Measurements from ENCODE around the gene VAMP8. TPM values are rescaled to one million over a fixed set of nuclear protein-coding genes. Genes with fewer than 3 reads are reported as not detected.

Gene VAMP8
- total RNA-seq = 10 to 100 TPM in 2 of 8 experiments, 1 to 10 TPM in 4, under 1 TPM in 2; 0.50 to 14.7 (median 2.0) TPM

DNA sequence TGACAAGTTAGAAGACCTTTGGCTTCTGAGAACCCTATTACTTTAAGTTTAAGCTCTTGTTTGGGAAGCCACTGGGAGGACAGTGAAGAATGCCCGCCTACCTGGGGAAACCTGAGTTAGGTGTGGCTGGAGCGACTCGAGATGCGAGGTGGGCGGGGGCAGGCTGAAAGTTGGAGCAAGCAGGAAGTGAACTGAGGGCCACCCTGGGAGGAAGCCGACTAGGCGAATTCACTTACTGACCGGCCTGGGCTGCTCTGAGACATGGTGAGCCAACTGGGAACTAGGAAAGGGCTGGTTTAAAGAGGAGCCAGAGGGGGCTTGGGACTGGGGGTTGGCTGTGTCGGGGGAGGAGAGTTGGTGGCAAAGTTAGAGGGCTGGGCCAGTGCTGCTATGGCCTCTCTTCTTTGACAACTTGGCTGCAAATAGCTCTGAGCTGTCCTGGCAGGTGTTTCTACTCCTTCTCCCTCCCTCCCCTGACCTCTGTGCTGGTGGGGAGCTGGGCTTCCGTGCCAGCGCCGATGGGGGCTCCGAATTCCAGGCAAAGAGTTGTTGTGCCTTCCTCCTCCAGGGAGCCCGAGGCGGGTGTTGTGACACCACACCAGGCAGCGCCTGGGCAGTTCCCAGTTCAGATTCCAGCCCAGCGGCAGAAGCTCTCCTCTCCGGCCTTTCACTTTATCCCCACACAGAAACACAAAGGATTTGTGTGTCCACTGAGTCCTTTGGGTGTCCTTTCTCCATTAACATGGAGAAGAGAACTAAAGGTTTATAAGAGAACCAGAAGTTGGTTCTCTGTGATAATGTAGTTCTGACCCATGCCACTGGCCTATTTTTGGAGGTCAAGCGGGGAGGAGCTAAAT lies at the start of gene VAMP8:
Gene VAMP8 (plus strand): TSS at position 201 of the 857 bp plus-strand sequence. CDS start 61 bp downstream, at position 262.
- ATAC-seq (replicated peaks in 6 of 8) = peak in 3 of 8 experiments; percentile 21 to 61 (median 23)
- WGBS, 10 experiments = 85 to 100% (median 100%) methylated on average over 1 to 5 of the region's 19 CpGs; no CpG with 5 or more reads in 6 of the 10 experiments
- no peak within 1 kb of the TSS for H3K27ac ChIP-seq
- in situ Hi-C loops (cut with MboI; ENCODE audit: low pct_unique_long_range_greater_than_20kb in 2 of 9, low sequenced_read_pairs in 9 of 9, unreplicated experiment in 9 of 9) = no loop called here
- H3K4me1 ChIP-seq (replicated peaks in 1 of 2) = peaks cover 0 to 17% of the 10 kb centered on the region in 2 donors
- no peak within 1 kb of the TSS for H3K4me3 ChIP-seq

DNA sequence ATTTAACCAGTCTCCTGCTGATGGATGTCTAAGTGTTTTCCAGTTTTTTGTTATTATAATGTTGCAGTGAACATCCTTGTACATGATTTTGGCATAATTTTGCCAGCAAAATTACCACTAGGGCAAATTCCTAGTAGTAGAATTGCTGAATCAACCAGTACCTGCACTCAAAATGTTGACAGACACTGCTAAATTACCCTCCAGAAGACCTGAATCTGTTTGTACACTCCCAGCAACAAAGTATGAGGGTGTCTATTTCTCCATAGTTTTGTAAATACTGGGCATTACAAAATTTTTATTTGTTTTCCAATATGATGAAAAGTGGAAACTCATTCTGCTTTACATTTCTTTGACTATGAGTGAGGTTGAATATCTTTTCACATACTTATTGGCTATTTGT lies 49.6 kb upstream of the VAMP8 start:
- no peak for ATAC-seq (replicated peaks in 6 of 8)
- in situ Hi-C loops (cut with MboI; ENCODE audit: low pct_unique_long_range_greater_than_20kb in 2 of 9, low sequenced_read_pairs in 9 of 9, unreplicated experiment in 9 of 9) = loop anchor here in 2 of 9 experiments (25.0 kb wide), 1 partner anchor 90 kb away; no protein-coding TSS in a partner anchor
- Histone ChIP-seq H3K4me1 (replicated peaks in 1 of 2) (peaks cover 17 to 28% of the 10 kb centered on the region in 2 donors), H3K4me3 (no peak overlapping the region), H3K27ac (no peak overlapping the region)

DNA sequence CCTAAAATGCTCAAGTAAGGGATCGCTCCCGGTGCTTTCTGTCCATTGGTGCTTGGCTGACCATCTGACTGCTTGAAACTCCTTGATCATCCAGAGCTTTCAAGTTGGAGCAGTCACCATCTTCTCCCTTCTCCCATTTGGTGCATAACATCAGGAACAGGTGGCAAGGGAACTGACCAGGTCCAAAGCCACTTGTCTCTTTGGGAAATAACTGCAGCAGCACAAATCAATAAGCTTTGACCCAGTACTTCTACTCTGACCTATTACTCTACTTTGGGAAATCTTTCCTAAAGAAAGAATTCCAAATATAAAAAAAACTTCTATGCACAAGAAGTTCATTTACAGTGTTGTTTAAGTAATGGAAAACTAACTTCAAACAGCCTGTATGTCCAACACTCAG lies 49.0 kb upstream of the VAMP8 start:
- in situ Hi-C loops (cut with MboI; ENCODE audit: low pct_unique_long_range_greater_than_20kb in 2 of 9, low sequenced_read_pairs in 9 of 9, unreplicated experiment in 9 of 9) = loop anchor here in 2 of 9 experiments (25.0 kb wide), 1 partner anchor 91 kb away; no protein-coding TSS in a partner anchor
- WGBS, 10 experiments = 30 to 100% (median 80%) methylated on average over 1 to 2 of the region's 2 CpGs; no CpG with 5 or more reads in 1 of the 10 experiments
- Histone ChIP-seq H3K4me3 (no peak overlapping the region), H3K4me1 (replicated peaks in 1 of 2) (peaks cover 17 to 25% of the 10 kb centered on the region in 2 donors), H3K27ac (no peak overlapping the region)
- ATAC-seq (replicated peaks in 6 of 8) = no peak

DNA sequence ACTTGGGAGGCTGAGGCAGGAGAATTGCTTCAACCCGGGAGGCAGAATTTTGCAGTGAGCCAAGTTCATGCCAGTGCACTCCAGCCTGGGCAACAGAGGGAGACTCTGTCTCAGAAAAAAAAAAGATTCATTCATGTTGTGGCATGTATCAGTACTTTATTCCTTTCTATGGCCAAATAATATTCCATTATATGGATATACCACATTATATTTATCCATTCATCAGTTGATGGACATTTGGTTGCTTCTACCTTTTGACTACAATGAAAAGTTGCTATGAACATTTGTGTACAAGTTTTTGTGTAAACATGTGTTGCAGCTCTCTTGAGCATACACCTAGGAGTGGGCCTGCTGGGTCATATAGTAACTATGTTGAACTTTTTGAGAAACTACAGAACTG lies 47.6 kb upstream of the VAMP8 start:
- Histone ChIP-seq H3K4me3 (no peak overlapping the region), H3K4me1 (replicated peaks in 1 of 2) (peaks cover 3 to 11% of the 10 kb centered on the region in 2 donors), H3K27ac (no peak overlapping the region)
- in situ Hi-C loops (cut with MboI; ENCODE audit: low pct_unique_long_range_greater_than_20kb in 2 of 9, low sequenced_read_pairs in 9 of 9, unreplicated experiment in 9 of 9) = loop anchor here in 2 of 9 experiments (25.0 kb wide), 1 partner anchor 93 kb away; no protein-coding TSS in a partner anchor
- 75 to 100% (median 100%) methylated on average over 1 of the region's 1 CpG; no CpG with 5 or more reads in 3 of the 10 experiments for WGBS, 10 experiments
- ATAC-seq (replicated peaks in 6 of 8) = no peak

DNA sequence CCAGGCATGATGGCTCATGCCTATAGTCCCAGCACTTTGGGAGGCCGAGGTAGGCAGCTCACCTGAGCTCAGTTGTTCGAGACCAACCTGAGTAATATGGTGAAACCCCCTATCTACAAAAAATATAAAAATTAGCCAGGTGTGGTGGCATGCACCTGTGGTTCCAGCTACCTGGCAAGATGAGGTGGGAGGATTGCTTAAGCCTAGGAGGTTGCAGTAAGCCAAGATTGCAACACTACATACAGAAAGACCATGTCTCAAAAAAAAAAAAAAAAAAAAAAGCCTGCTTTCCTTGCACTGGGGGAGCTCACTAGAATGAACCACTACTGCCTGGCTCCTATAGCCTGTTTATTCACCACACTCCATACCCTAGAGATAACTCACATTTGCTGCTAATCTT lies 45.8 kb upstream of the VAMP8 start:
- in situ Hi-C loops (cut with MboI; ENCODE audit: low pct_unique_long_range_greater_than_20kb in 2 of 9, low sequenced_read_pairs in 9 of 9, unreplicated experiment in 9 of 9) = loop anchor here in 2 of 9 experiments (25.0 kb wide), 1 partner anchor 94 kb away; no protein-coding TSS in a partner anchor
- WGBS, 10 experiments = 0 to 78% (median 45%) methylated on average over 1 to 2 of the region's 2 CpGs; no CpG with 5 or more reads in 4 of the 10 experiments
- Histone ChIP-seq H3K4me3 (no peak overlapping the region), H3K27ac (no peak overlapping the region), H3K4me1 (replicated peaks in 1 of 2) (peaks cover 4 to 5% of the 10 kb centered on the region in 2 donors)
- ATAC-seq (replicated peaks in 6 of 8) = no peak

DNA sequence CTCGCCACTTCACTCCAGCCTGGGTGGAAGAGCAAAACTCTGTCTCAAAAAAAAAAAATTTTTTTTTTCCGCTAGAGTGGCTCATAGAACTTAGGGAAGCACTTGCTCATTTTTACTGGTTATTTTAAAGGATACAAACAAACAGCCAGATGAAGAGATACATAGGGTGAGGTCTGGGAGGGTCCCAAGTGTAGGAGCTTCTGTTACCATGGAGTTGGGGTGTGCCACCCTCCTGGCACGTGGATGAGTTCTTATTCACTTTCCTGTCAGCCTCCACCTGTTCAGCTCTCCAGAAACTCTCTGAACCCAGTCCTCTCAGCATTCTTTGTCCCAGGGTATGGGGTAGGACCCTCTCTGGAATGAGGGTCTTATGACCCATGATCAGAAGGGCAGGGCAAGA lies 43.3 kb upstream of the VAMP8 start:
- H3K4me1 ChIP-seq (replicated peaks in 1 of 2) = peaks cover 14 to 17% of the 10 kb centered on the region in 2 donors
- no peak overlapping the region for H3K27ac ChIP-seq
- in situ Hi-C loops (cut with MboI; ENCODE audit: low pct_unique_long_range_greater_than_20kb in 2 of 9, low sequenced_read_pairs in 9 of 9, unreplicated experiment in 9 of 9) = loop anchor here in 2 of 9 experiments (25.0 kb wide), 1 partner anchor 97 kb away; no protein-coding TSS in a partner anchor
- peak in 1 of 8 experiments; percentile 4 for ATAC-seq (replicated peaks in 6 of 8)
- H3K4me3 ChIP-seq = no peak overlapping the region
- WGBS, 10 experiments = 72 to 100% (median 89%) methylated on average over 1 to 3 of the region's 3 CpGs; no CpG with 5 or more reads in 5 of the 10 experiments

DNA sequence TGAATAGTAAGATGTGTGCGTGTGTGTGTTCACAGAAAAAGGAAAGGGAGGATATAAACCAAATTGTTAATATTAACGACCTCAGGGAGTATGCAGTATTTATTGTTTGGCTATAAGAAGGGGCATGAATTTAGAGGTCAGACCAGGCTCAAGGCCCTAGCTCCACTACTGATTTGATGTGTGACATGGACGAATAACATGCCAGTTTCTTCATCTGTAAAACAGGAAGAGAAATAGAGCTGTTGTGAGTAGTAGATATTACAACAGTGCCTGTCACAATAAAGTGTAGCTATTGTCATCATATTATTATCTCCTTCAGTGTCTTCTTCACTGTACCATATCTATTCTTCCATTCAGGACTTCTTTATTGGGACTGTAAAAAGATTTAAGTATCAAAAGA lies 42.5 kb upstream of the VAMP8 start:
- in situ Hi-C loops (cut with MboI; ENCODE audit: low pct_unique_long_range_greater_than_20kb in 2 of 9, low sequenced_read_pairs in 9 of 9, unreplicated experiment in 9 of 9) = loop anchor here in 2 of 9 experiments (25.0 kb wide), 1 partner anchor 98 kb away; no protein-coding TSS in a partner anchor
- no peak for ATAC-seq (replicated peaks in 6 of 8)
- H3K27ac ChIP-seq = no peak overlapping the region
- H3K4me1 ChIP-seq (replicated peaks in 1 of 2) = peaks cover 14 to 17% of the 10 kb centered on the region in 2 donors
- WGBS, 10 experiments = 73 to 100% (median 87%) methylated on average over 1 to 3 of the region's 3 CpGs; no CpG with 5 or more reads in 2 of the 10 experiments
- H3K4me3 ChIP-seq = no peak overlapping the region

DNA sequence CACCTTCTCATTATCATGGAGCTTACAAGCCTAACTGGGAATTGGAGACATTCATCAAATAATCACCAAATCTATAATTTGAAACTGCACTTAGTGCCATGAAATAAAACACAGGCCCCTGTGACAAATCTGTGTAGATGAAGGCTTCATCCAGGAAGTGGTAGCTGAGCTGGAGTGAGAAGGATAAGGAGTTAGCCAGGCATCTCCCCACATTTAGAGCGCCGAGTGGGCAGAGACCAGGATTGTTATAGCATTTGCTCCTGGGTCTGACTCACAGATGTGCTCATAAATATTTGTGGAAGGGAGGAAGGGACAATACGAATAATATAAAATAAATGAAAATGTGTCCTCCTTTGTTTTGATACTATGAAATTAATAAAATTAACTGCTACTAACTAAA lies 40.9 kb upstream of the VAMP8 start:
- ATAC-seq (replicated peaks in 6 of 8) = peak in 1 of 8 experiments; percentile 1
- 43 to 100% (median 70%) methylated on average over 1 to 3 of the region's 3 CpGs; no CpG with 5 or more reads in 1 of the 10 experiments for WGBS, 10 experiments
- in situ Hi-C loops (cut with MboI; ENCODE audit: low pct_unique_long_range_greater_than_20kb in 2 of 9, low sequenced_read_pairs in 9 of 9, unreplicated experiment in 9 of 9) = loop anchor here in 2 of 9 experiments (25.0 kb wide), 1 partner anchor 99 kb away; no protein-coding TSS in a partner anchor
- H3K27ac ChIP-seq = peak overlapping the region; percentile 28 to 100
- H3K4me3 ChIP-seq = peak overlapping the region in 1 of 5 donors; percentile 91
- peaks cover 20 to 24% of the 10 kb centered on the region in 2 donors for H3K4me1 ChIP-seq (replicated peaks in 1 of 2)

DNA sequence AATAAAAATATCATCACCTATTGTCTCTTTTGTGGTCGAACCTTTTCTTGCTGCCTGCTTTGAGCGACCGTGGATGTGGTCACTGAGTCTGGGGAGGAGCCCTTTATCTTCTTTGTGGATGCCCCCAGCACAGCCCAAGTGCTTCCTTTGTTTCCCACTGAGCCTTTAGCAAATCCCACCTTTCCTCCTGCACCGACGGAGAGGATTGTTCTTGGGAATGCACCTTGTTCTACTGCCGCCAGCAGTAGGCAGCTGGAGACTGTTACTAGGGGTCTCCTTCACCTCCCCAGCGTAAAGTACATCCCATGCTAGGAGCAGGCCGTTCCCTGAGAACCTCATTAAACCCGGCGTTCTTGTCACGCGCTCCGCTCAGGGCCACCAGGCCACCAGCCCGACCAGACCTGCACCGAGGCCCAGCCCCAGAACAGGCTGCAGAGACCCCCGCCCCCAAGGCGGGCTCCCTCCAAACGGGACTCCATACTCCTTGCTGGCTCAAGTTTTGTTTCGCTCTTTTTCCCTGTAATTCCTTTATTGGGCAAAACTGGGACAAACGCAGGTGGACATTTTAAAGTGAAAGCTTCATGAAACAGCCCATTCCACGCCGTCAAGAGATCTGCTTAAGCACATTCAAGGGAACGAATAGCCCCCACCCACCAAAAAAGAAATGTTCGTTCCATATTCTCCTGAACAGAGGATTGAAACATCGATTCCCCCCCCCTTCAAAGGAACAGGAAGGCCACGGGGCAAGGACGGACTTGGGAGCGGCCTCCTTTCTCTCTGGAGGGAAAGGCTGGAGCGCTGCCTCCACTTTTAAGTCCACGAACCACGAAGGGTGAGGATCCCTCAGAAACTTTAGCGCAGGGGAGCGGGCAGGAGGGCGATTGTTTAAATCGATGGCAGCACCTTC lies 39.5 kb upstream of the VAMP8 start:
- H3K4me3 ChIP-seq = peak overlapping the region; percentile 69 to 97 (median 86)
- in situ Hi-C loops (cut with MboI; ENCODE audit: low pct_unique_long_range_greater_than_20kb in 2 of 9, low sequenced_read_pairs in 9 of 9, unreplicated experiment in 9 of 9) = loop anchor here in 2 of 9 experiments (25.0 kb wide), 1 partner anchor 101 kb away; no protein-coding TSS in a partner anchor
- 0 to 7% (median 3%) methylated on average over 5 to 18 of the region's 35 CpGs; no CpG with 5 or more reads in 1 of the 10 experiments for WGBS, 10 experiments
- H3K27ac ChIP-seq = peak overlapping the region; percentile 100
- H3K4me1 ChIP-seq (replicated peaks in 1 of 2) = peaks cover 20 to 26% of the 10 kb centered on the region in 2 donors
- peak in 7 of 8 experiments; percentile 1 to 62 (median 46) for ATAC-seq (replicated peaks in 6 of 8)

DNA sequence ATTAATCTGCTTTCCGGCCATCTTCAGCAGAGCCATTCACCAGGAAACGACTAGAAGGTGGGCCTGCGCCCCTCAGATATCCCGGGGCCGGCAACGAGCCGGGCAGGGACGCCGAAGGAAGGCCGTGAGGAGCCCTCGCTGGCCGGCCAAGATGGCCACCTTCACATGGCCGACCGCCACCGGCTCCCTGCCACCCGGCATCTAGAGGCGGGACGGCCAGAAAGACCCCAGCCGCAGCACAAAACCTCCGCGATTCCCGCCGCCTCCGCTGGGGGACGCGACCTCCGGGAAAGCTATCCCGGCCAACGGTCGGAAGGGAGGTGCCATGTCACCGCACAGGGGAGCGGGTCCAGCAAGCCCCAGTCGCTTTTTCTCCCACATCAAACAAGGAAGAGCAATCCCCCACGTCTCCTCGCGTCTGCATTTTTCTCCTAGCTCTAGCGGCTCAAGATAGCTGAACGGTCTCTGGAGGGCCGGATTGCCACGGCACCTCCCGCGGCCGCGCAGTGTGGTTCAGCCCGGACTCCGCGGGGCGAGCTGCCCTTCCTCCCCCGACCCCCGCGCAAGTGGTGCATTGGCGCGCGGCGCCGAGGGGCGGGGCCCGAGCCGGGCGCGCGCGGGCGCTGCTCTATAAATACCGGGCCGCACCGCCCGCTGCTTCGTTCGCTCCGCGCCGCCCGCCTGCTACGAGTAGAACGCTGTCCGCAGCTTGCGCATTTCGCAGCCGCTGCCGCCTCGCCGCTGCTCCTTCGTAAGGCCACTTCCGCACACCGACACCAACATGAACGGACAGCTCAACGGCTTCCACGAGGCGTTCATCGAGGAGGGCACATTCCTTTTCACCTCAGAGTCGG lies 38.7 kb upstream of the VAMP8 start, which contains the start of gene MAT2A:
Gene MAT2A (plus strand): TSS at position 662 of the 854 bp plus-strand sequence. CDS start 120 bp downstream, at position 782.
- ATAC-seq (replicated peaks in 6 of 8) = peak; percentile 59 to 81 (median 78)
- 0 to 3% (median 0%) methylated on average over 3 to 26 of the region's 92 CpGs; no CpG with 5 or more reads in 7 of the 10 experiments for WGBS, 10 experiments
- Histone ChIP-seq H3K27ac (peak within 1 kb of the TSS; percentile 100), H3K4me3 (peak within 1 kb of the TSS; percentile 69 to 97 (median 86)), H3K4me1 (replicated peaks in 1 of 2) (peaks cover 20 to 26% of the 10 kb centered on the region in 2 donors)
- in situ Hi-C loops (cut with MboI; ENCODE audit: low pct_unique_long_range_greater_than_20kb in 2 of 9, low sequenced_read_pairs in 9 of 9, unreplicated experiment in 9 of 9) = loop anchor here in 2 of 9 experiments (25.0 kb wide), 1 partner anchor 101 kb away; no protein-coding TSS in a partner anchor

All from motor neuron (in vitro differentiated cells).